Measurements from ENCODE around the gene SCD5. TPM values are rescaled to one million over a fixed set of nuclear protein-coding genes. Genes with fewer than 3 reads are reported as not detected.

The SCD5 gene
- total and polyA plus RNA-seq, 12 donors: 85.9 to 585 (median 229) TPM

DNA sequence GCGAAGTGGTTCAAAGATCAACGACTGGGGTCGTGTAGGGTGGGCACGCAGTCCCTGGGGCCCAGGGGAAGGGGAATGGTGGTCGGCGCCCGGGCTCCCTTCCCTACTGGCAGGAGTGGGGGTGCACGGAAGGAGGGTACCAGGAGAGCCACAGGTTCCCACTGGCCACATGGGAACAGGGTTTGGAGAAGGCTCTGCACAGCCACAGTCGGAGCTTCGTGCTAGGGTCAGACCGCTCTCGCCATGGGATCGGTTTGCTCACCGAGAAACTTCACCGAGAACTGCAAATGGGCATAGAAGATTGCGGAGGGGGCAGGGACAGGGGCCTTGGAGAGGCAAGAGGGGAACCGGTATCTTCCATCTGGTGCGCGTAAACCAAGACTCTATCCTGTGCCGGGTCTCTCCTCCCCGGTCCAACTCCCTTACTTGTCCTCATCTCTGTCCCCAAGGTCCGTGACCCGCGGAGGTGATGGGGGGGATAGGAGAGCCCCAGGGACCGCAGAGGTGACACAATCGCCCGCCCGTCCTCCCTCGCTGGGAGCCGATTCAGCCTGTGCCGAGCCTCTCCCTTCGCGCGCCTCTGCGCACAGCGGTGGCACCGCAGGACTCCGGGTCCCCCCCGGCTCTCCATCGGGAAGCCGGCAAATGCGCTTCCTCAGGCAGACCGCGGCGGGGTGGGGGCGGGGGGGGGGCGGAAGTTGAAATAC is 1.0 kb downstream of the SCD5 start:
- Histone ChIP-seq H3K27me3 (no peaks in the 10 kb centered on the region), H3K9me3 (replicated peaks in 1 of 3) (no peaks in the 10 kb centered on the region), H3K27ac (peak overlapping the region in 3 of 5 donors; percentile 77 to 84 (median 78)), H3K36me3 (replicated peaks in 1 of 2) (no peaks in the 10 kb centered on the region), H3K4me3 (peak overlapping the region in 3 of 4 donors; percentile 16 to 92 (median 91)), H3K4me1 (replicated peaks in 1 of 2) (peaks cover 24 to 36% of the 10 kb centered on the region in 2 donors)
- peak in 6 of 7 donors; percentile 36 to 57 (median 41) for DNase-seq
- TF ChIP-seq POLR2A (IDR thresholded peaks at IDR 0.05): no peak
- TF ChIP-seq, protein P1, sequence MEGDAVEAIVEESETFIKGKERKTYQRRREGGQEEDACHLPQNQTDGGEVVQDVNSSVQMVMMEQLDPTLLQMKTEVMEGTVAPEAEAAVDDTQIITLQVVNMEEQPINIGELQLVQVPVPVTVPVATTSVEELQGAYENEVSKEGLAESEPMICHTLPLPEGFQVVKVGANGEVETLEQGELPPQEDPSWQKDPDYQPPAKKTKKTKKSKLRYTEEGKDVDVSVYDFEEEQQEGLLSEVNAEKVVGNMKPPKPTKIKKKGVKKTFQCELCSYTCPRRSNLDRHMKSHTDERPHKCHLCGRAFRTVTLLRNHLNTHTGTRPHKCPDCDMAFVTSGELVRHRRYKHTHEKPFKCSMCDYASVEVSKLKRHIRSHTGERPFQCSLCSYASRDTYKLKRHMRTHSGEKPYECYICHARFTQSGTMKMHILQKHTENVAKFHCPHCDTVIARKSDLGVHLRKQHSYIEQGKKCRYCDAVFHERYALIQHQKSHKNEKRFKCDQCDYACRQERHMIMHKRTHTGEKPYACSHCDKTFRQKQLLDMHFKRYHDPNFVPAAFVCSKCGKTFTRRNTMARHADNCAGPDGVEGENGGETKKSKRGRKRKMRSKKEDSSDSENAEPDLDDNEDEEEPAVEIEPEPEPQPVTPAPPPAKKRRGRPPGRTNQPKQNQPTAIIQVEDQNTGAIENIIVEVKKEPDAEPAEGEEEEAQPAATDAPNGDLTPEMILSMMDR (IDR thresholded peaks at IDR 0.05): no peak
- intact Hi-C loops (cut with DNase I): no loop called here
- WGBS, 4 donors: 3 to 4% (median 3%) methylated on average over 8 to 46 of the region's 47 CpGs

DNA sequence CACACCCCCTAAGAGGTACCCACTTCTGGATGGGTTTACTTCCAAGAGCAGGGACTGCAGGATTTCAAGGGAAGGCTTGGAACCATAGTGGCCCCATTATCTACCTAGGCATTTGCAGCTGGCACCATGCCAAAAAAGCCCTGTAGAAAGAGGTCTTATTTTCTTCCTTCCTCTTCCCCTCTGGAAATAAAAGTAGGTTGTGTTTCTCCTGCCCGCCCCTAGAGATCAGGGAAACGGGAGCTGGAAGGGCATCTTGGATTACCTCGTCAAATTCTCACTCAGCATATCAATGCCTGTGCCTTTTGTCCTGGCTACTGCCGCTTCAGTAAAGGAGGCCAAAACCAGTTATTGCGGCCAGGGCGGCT is 1.6 kb downstream of the SCD5 start:
- 9 to 33% (median 30%) methylated on average over 4 to 6 of the region's 6 CpGs for WGBS, 4 donors
- Histone ChIP-seq H3K27me3 (no peaks in the 10 kb centered on the region), H3K4me1 (replicated peaks in 1 of 2) (peaks cover 30 to 41% of the 10 kb centered on the region in 2 donors), H3K27ac (peak overlapping the region in 3 of 5 donors; percentile 77 to 84 (median 78)), H3K4me3 (peak overlapping the region in 3 of 4 donors; percentile 16 to 92 (median 91)), H3K36me3 (replicated peaks in 1 of 2) (no peaks in the 10 kb centered on the region), H3K9me3 (replicated peaks in 1 of 3) (no peaks in the 10 kb centered on the region)
- DNase-seq: peak in 3 of 7 donors; percentile 34 to 58 (median 43)
- TF ChIP-seq, protein P1 (IDR thresholded peaks at IDR 0.05): no peak
- no peak for TF ChIP-seq POLR2A (IDR thresholded peaks at IDR 0.05)
- intact Hi-C loops (cut with DNase I): no loop called here

DNA sequence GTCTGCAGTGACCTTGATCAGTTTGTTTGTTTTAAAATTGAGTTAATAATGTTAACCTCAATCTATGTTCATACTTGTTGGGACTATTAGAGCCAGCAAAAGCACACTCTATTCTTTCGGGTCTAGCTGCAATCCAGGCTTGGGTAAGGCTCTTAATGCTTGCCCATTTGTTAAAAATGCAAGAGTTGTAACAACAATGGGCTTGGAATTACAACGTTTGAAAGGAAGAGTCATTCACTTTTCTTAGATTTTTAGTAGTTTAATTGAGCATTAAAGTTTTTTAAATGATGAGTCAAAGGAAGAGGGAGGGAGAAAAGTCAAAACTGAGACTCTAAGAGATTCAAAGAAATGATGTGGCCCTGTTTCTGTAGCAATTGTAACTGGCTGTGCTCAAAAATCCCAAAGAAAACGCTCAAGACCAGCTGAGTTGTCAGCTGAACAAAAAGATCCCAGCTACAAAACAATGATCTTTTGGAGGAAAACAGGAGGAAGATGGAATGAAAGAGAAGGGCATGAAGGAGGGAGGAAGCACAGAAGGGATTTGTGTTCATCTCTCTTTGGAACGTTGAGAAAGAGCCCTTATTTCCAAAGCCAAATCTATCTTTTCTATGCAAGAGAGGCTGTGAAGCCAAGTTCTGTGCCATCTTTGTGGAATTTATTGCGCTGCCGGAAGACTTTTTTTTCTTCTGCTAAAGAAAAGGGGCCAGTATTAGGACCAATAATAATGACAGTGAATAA is 5.5 kb downstream of the SCD5 start:
- intact Hi-C loops (cut with DNase I): no loop called here
- WGBS, 4 donors: 36 to 45% (median 41%) methylated on average over 6 of the region's 6 CpGs
- Histone ChIP-seq H3K4me1 (replicated peaks in 1 of 2) (peaks cover 39 to 44% of the 10 kb centered on the region in 2 donors), H3K27me3 (no peaks in the 10 kb centered on the region), H3K27ac (peak overlapping the region in 3 of 5 donors; percentile 0 to 51 (median 7)), H3K9me3 (replicated peaks in 1 of 3) (no peaks in the 10 kb centered on the region), H3K4me3 (no peak overlapping the region), H3K36me3 (replicated peaks in 1 of 2) (no peaks in the 10 kb centered on the region)
- DNase-seq: peak in 1 of 7 donors; percentile 37
- TF ChIP-seq, protein P1 (IDR thresholded peaks at IDR 0.05): no peak
- TF ChIP-seq POLR2A (IDR thresholded peaks at IDR 0.05): no peak

DNA sequence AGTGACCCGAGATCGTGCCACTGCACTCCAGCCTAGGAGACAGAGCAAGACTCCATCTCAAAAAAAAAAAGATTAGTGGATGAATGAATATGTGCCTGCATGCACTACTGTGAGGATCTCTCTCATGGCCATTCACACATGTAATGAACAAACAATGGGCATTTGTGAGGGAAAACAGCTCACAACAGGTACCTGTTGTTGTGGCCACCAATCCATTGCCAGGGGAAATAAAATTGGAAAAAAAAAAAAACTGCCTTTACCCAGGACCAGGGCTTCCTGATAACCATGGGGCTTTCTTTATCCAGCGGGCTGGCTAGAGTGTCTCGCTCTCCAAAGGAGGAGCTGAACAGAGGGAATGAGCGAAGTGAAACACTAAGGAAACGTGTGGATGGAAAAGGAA is 7.4 kb downstream of the SCD5 start:
- intact Hi-C loops (cut with DNase I): no loop called here
- Histone ChIP-seq H3K4me3 (no peak overlapping the region), H3K27me3 (no peaks in the 10 kb centered on the region), H3K36me3 (replicated peaks in 1 of 2) (no peaks in the 10 kb centered on the region), H3K27ac (no peak overlapping the region), H3K4me1 (replicated peaks in 1 of 2) (peaks cover 46 to 58% of the 10 kb centered on the region in 2 donors), H3K9me3 (replicated peaks in 1 of 3) (no peaks in the 10 kb centered on the region)
- TF ChIP-seq, protein P1 (IDR thresholded peaks at IDR 0.05): no peak
- no peak for TF ChIP-seq POLR2A (IDR thresholded peaks at IDR 0.05)
- WGBS, 4 donors: 82 to 89% (median 88%) methylated on average over 6 of the region's 6 CpGs
- peak in 1 of 7 donors; percentile 18 for DNase-seq
